Keratinocyte (primary cell): ENCODE data around the gene EIF5AL1. TPM values are rescaled to one million over a fixed set of nuclear protein-coding genes. Genes with fewer than 3 reads are reported as not detected.
"Not testable (repeated sequence)": the region's sequence is repeated elsewhere in the genome, so short reads cannot be mapped to it uniquely, and the experiment has no call there.

ENCODE experiments used
- DNase-seq: peaks from one replicate; pipeline ENCODE4 v3.0.0-alpha.2; 2011; ENCODE audit warnings: low read depth, missing footprints, low spot score
- FAIRE-seq: peaks from 2 replicates; lab custom pipeline; 2011; peaks lifted over from hg19 to GRCh38; lab: Jason Lieb, UNC
- H2AFZ ChIP-seq: 2 replicates; pipeline ENCODE4 v1.6.0; 2012; ENCODE audit warnings: low read length, control low read depth, inconsistent platforms; ENCODE audit not compliant: control insufficient read depth
- H3K27ac ChIP-seq: 2 replicates; pipeline ENCODE4 v1.5.1; 2011; ENCODE audit warnings: low read length; ENCODE audit not compliant: control insufficient read depth, insufficient read depth
- H3K27me3 ChIP-seq: 3 replicates; pipeline ENCODE4 v1.6.0; 2011; ENCODE audit warnings: low read length; ENCODE audit not compliant: control insufficient read depth, insufficient read depth; ENCODE audit errors: extremely low read depth
- H3K36me3 ChIP-seq, 2 experiments: 2 replicates in 1 of 2; 3 replicates in 1 of 2; pipeline ENCODE4 v1.5.1; 2011; ENCODE audit warnings: low read length in 2 of 2, mild to moderate bottlenecking in 1 of 2; ENCODE audit not compliant: control insufficient read depth in 2 of 2, insufficient read depth in 2 of 2; ENCODE audit errors: extremely low read depth in 1 of 2
- H3K4me1 ChIP-seq: 3 replicates; pipeline ENCODE4 v1.5.1; 2011; ENCODE audit warnings: low read length; ENCODE audit not compliant: control insufficient read depth, insufficient read depth; ENCODE audit errors: extremely low read depth
- H3K4me2 ChIP-seq: 3 replicates; pipeline ENCODE4 v1.6.0; 2011; ENCODE audit warnings: low read depth, low read length; ENCODE audit not compliant: control insufficient read depth, insufficient read depth; ENCODE audit errors: extremely low read depth
- H3K4me3 ChIP-seq, 3 experiments: fragments of 200-600 bp in 1 of 3; sonication (generic) in 1 of 3; 2 replicates in 2 of 3; 3 replicates in 1 of 3; pipeline ENCODE4 v1.5.1; 2011 to 2016; ENCODE audit warnings: low read length in 3 of 3, mild to moderate bottlenecking in 3 of 3, control low read depth in 2 of 3, inconsistent platforms in 1 of 3, low read depth in 1 of 3, mixed read lengths in 1 of 3, mixed run types in 1 of 3, moderate library complexity in 1 of 3; ENCODE audit not compliant: control insufficient read depth in 2 of 3, insufficient read depth in 2 of 3; ENCODE audit errors: extremely low read depth in 1 of 3
- H3K79me2 ChIP-seq: 2 replicates; pipeline ENCODE4 v1.6.0; 2012; ENCODE audit warnings: low read length; ENCODE audit not compliant: control insufficient read depth, insufficient read depth
- H3K9ac ChIP-seq: 3 replicates; pipeline ENCODE4 v1.6.0; 2011; ENCODE audit warnings: low read length; ENCODE audit not compliant: control insufficient read depth, insufficient read depth; ENCODE audit errors: extremely low read depth
- H3K9me1 ChIP-seq: 3 replicates; pipeline ENCODE4 v1.6.0; 2011; ENCODE audit warnings: low read length; ENCODE audit not compliant: control insufficient read depth, insufficient read depth; ENCODE audit errors: extremely low read depth
- H3K9me3 ChIP-seq: 2 replicates; pipeline ENCODE4 v1.5.1; 2012; ENCODE audit warnings: low read depth, low read length; ENCODE audit not compliant: control insufficient read depth
- H4K20me1 ChIP-seq: 3 replicates; pipeline ENCODE4 v1.6.0; 2011; ENCODE audit warnings: low read length; ENCODE audit not compliant: control insufficient read depth, insufficient read depth; ENCODE audit errors: extremely low read depth
- CTCF ChIP-seq, 3 experiments: IDR thresholded peaks in 1 of 3; conservative IDR thresholded peaks in 1 of 3; optimal IDR thresholded peaks in 1 of 3; 2 replicates in 2 of 3; 3 replicates in 1 of 3; pipeline versions ENCODE3 to v1.5.1; 2011; ENCODE audit warnings: low read length in 3 of 3, mild to moderate bottlenecking in 3 of 3, moderate library complexity in 2 of 3, control low read depth in 1 of 3, inconsistent platforms in 1 of 3; ENCODE audit not compliant: insufficient read depth in 2 of 3; ENCODE audit errors: extremely low read depth in 1 of 3
- EZH2 ChIP-seq: IDR thresholded peaks from one replicate; pipeline ENCODE4 v1.6.1; 2012; ENCODE audit warnings: inconsistent platforms, mild to moderate bottlenecking, low read length, moderate library complexity
- dilution Hi-C: fragments of 300-500 bp; cut with MboI; formaldehyde crosslinking; loops from one replicate; pipeline ENCODE4 v1.7.0; 2020; ENCODE audit warnings: low sequenced_read_pairs; ENCODE audit not compliant: extremely low pct_ligation_motif_present
- polyA plus RNA-seq, 5 experiments: library from polyadenylated mRNA; depleted of rRNA in 3 of 5; stranded (reverse) in 3 of 5; stranded (forward) in 1 of 5; unstranded in 1 of 5; fragments of >200 nt; gene quantifications; 1 replicate in 1 of 5; 2 replicates in 3 of 5; 3 replicates in 1 of 5; pipeline versions ENCODE4 v1.2.1 to v1.2.3, GENCODE V29; 2011 to 2012; ENCODE audit warnings: missing spikeins in 2 of 5, low read depth in 1 of 5, low replicate concordance in 1 of 5

The EIF5AL1 gene
- polyA plus RNA-seq, 1 donor (not counting 4 experiments of a cell fraction or from before 2014, with no cell fraction given) = 1.2 TPM

GRCh38 chr10:79555354-79556309 lies 43.3 kb downstream of the EIF5AL1 start:
- TF ChIP-seq EZH2 = no peak
- dilution Hi-C loops = no loop called here
- H3K27ac ChIP-seq = no peak overlapping the region
- no peaks in the 10 kb centered on the region for H3K9me1 ChIP-seq
- no peak overlapping the region for H3K4me3 ChIP-seq
- H4K20me1 ChIP-seq = no peaks in the 10 kb centered on the region
- H2AFZ ChIP-seq = no peak overlapping the region
- no peaks in the 10 kb centered on the region for H3K79me2 ChIP-seq
- no peaks in the 10 kb centered on the region for H3K36me3 ChIP-seq
- no peaks in the 10 kb centered on the region for H3K9me3 ChIP-seq
- DNase-seq (no peak), FAIRE-seq (no peak)
- no peak overlapping the region for H3K9ac ChIP-seq
- H3K4me1 ChIP-seq = no peaks in the 10 kb centered on the region
- no peak overlapping the region for H3K4me2 ChIP-seq
- peaks cover 8% of the 10 kb centered on the region for H3K27me3 ChIP-seq

GRCh38 chr10:79556961-79557360 lies 44.6 kb downstream of the EIF5AL1 start:
- H3K9me3 ChIP-seq, H3K27ac ChIP-seq, H3K4me1 ChIP-seq, H3K36me3 ChIP-seq, H4K20me1 ChIP-seq, DNase-seq, H3K9me1 ChIP-seq, FAIRE-seq, H3K79me2 ChIP-seq, H2AFZ ChIP-seq, H3K4me2 ChIP-seq, H3K27me3 ChIP-seq, dilution Hi-C loops, H3K9ac ChIP-seq, H3K4me3 ChIP-seq: not testable (repeated sequence)

GRCh38 chr10:79559726-79560125 lies 47.4 kb downstream of the EIF5AL1 start:
- DNase-seq = no peak
- H3K27ac ChIP-seq = no peak overlapping the region

More at GRCh38 chr10:79559726-79560125, 47.4 kb downstream of the EIF5AL1 start:
- Histone ChIP-seq H3K9me1 (no peaks in the 10 kb centered on the region), H3K9ac (no peak overlapping the region), H3K27me3 (peaks cover 14% of the 10 kb centered on the region), H4K20me1 (no peaks in the 10 kb centered on the region), H3K79me2 (no peaks in the 10 kb centered on the region), H3K9me3 (no peaks in the 10 kb centered on the region), H3K4me1 (no peaks in the 10 kb centered on the region), H2AFZ (no peak overlapping the region), H3K4me2 (no peak overlapping the region), H3K4me3 (no peak overlapping the region), H3K36me3 (no peaks in the 10 kb centered on the region)
- no peak for TF ChIP-seq EZH2
- TF ChIP-seq CTCF (optimal IDR thresholded peaks at IDR 0.05 in 1 of 3, IDR thresholded peaks at IDR 0.05 in 1 of 3, conservative IDR thresholded peaks at IDR 0.05 in 1 of 3; ENCODE audit: extremely low read depth in 1 of 3, insufficient read depth in 2 of 3, low read length in 3 of 3) = no peak
- no peak for FAIRE-seq
- dilution Hi-C loops = no loop called here
